Neutrophil (primary cell): ENCODE results near the gene AP4M1.

ENCODE experiments used
- H3K27ac ChIP-seq: fragments of 200-600 bp; sonication (generic); 2 replicates; pipeline ENCODE4 v1.5.1; 2016; ENCODE audit warnings: mild to moderate bottlenecking, moderate library complexity
- H3K27me3 ChIP-seq: fragments of 200-600 bp; sonication (generic); 2 replicates; pipeline ENCODE4 v1.6.0; 2016; ENCODE audit warnings: mild to moderate bottlenecking
- H3K36me3 ChIP-seq: fragments of 200-600 bp; sonication (generic); 2 replicates; pipeline ENCODE4 v1.5.1; 2017
- H3K4me1 ChIP-seq, 2 experiments: fragments of 200-600 bp in 1 of 2; sonication (generic) in 1 of 2; 1 replicate in 1 of 2; 2 replicates in 1 of 2; pipeline versions ENCODE4 v1.5.1 to v1.6.1; 2013 to 2016; ENCODE audit warnings: low read depth in 1 of 2, low read length in 1 of 2, mild to moderate bottlenecking in 1 of 2, moderate library complexity in 1 of 2; ENCODE audit not compliant: control insufficient read depth in 1 of 2, insufficient read depth in 1 of 2
- H3K4me3 ChIP-seq, 2 experiments: fragments of 200-600 bp in 1 of 2; sonication (generic) in 1 of 2; 1 replicate in 1 of 2; 2 replicates in 1 of 2; pipeline ENCODE4 v1.5.1; 2013 to 2016; ENCODE audit warnings: low read depth in 1 of 2, low read length in 1 of 2, mild to moderate bottlenecking in 1 of 2, moderate library complexity in 1 of 2
- H3K9me3 ChIP-seq: fragments of 200-600 bp; sonication (generic); 2 replicates; pipeline ENCODE4 v1.5.1; 2016
- CTCF ChIP-seq: fragments of 200-600 bp; sonication (generic); IDR thresholded peaks from 2 replicates; pipeline ENCODE4 v1.5.1; 2016; ENCODE audit warnings: antibody characterized with exemption

Gene AP4M1

GRCh38 chr7:100109521-100110163 is 8.2 kb downstream of the AP4M1 start:
- Histone ChIP-seq H3K27ac (no peak overlapping the region), H3K9me3 (no peaks in the 10 kb centered on the region), H3K27me3 (no peaks in the 10 kb centered on the region), H3K36me3 (peaks cover 87% of the 10 kb centered on the region), H3K4me1 (no peaks in the 10 kb centered on the region), H3K4me3 (no peak overlapping the region)
- TF ChIP-seq CTCF, result no peak

- Histone ChIP-seq H3K36me3 (peaks cover 75% of the 10 kb centered on the region), H3K4me3 (no peak overlapping the region), H3K9me3 (no peaks in the 10 kb centered on the region), H3K4me1 (no peaks in the 10 kb centered on the region), H3K27ac (no peak overlapping the region), H3K27me3 (no peaks in the 10 kb centered on the region)
- no peak for TF ChIP-seq CTCF
Measured at GRCh38 chr7:100111156-100111555, 9.7 kb downstream of the AP4M1 start.

GRCh38 chr7:100111914-100112313 is 10.5 kb downstream of the AP4M1 start:
- H3K4me1 ChIP-seq, result no peaks in the 10 kb centered on the region
- no peak for TF ChIP-seq CTCF
- no peak overlapping the region for H3K27ac ChIP-seq
- H3K36me3 ChIP-seq, result peaks cover 67% of the 10 kb centered on the region
- no peak overlapping the region for H3K4me3 ChIP-seq
- no peaks in the 10 kb centered on the region for H3K9me3 ChIP-seq
- H3K27me3 ChIP-seq, result no peaks in the 10 kb centered on the region

- Histone ChIP-seq H3K27me3 (no peaks in the 10 kb centered on the region), H3K4me1 (peaks cover 14 to 16% of the 10 kb centered on the region in 2 experiments), H3K27ac (no peak overlapping the region), H3K4me3 (no peak overlapping the region), H3K36me3 (peaks cover 41% of the 10 kb centered on the region), H3K9me3 (no peaks in the 10 kb centered on the region)
- no peak for TF ChIP-seq CTCF
Measured at GRCh38 chr7:100115026-100115425, 13.6 kb downstream of the AP4M1 start.

- Histone ChIP-seq H3K4me3 (peak overlapping the region; percentile 83 to 86), H3K36me3 (peaks cover 6% of the 10 kb centered on the region), H3K9me3 (no peaks in the 10 kb centered on the region), H3K27ac (peak overlapping the region; percentile 88), H3K4me1 (peaks cover 22 to 23% of the 10 kb centered on the region in 2 experiments), H3K27me3 (no peaks in the 10 kb centered on the region)
- no peak for TF ChIP-seq CTCF
Measured at GRCh38 chr7:100118388-100119071, 17.1 kb downstream of the AP4M1 start.
